A673 (cell line): ENCODE measurements around the gene SLC35F6. TPM values are rescaled to one million over a fixed set of nuclear protein-coding genes. Genes with fewer than 3 reads are reported as not detected.

Experiments used
- BruUV-seq: library from RNA; stranded (reverse); fragments of 400-500 nt; replicated peaks from 2 replicates; lab custom pipeline; 2021; lab: Mats Ljungman, UMichigan
- CTCF ChIA-PET: fragments of 300-600 bp; sonication (Branson Sonifier 250); formaldehyde crosslinking; loops from one replicate; lab custom pipeline; 2022; ENCODE audit warnings: antibody characterized with exemption; lab: Charles Lee
- POLR2A ChIA-PET: fragments of 300-600 bp; sonication (Branson Sonifier 250); formaldehyde crosslinking; loops from one replicate; lab custom pipeline; 2022; ENCODE audit warnings: antibody characterized with exemption; ENCODE audit not compliant: low non-redundant PET; lab: Charles Lee
- DNase-seq: peaks from one replicate; pipeline ENCODE4 v3.0.0-alpha.2; 2015; ENCODE audit warnings: low spot score
- H3K27ac ChIP-seq: fragments of 200-600 bp; sonication (generic); 2 replicates; pipeline ENCODE4 v1.5.1; 2016; ENCODE audit warnings: mixed run types, low read depth, mild to moderate bottlenecking, mixed read lengths, antibody characterized with exemption, low read length; ENCODE audit not compliant: poor library complexity, severe bottlenecking
- H3K27me3 ChIP-seq: fragments of 200-600 bp; sonication (generic); replicated peaks from 2 replicates; pipeline ENCODE4 v1.6.1; 2017; ENCODE audit warnings: mixed run types, low read depth, mild to moderate bottlenecking, mixed read lengths, antibody characterized with exemption, low read length; ENCODE audit not compliant: insufficient read depth, poor library complexity
- H3K36me3 ChIP-seq: fragments of 200-600 bp; sonication (generic); 2 replicates; pipeline ENCODE4 v1.6.1; 2016; ENCODE audit warnings: mixed run types, mild to moderate bottlenecking, mixed read lengths, antibody characterized with exemption, low read length; ENCODE audit not compliant: insufficient read depth, poor library complexity, severe bottlenecking
- H3K4me1 ChIP-seq: fragments of 200-600 bp; sonication (generic); 2 replicates; pipeline ENCODE4 v1.6.1; 2017; ENCODE audit warnings: mixed run types, mild to moderate bottlenecking, mixed read lengths, antibody characterized with exemption, low read length; ENCODE audit not compliant: insufficient read depth, poor library complexity, severe bottlenecking
- H3K4me3 ChIP-seq: fragments of 200-600 bp; sonication (generic); 2 replicates; pipeline ENCODE4 v1.5.1; 2016; ENCODE audit warnings: low read depth, mixed run types, mild to moderate bottlenecking, mixed read lengths, low read length; ENCODE audit not compliant: poor library complexity, severe bottlenecking
- H3K9me3 ChIP-seq: fragments of 200-600 bp; sonication (generic); 2 replicates; pipeline ENCODE4 v1.6.1; 2016; ENCODE audit warnings: mixed run types, low read depth, mild to moderate bottlenecking, mixed read lengths, antibody characterized with exemption, low read length; ENCODE audit not compliant: poor library complexity, severe bottlenecking
- EZH2 ChIP-seq: fragments of 200-600 bp; sonication (generic); IDR thresholded peaks from 2 replicates; pipeline ENCODE4 v1.6.1; 2017; ENCODE audit warnings: borderline replicate concordance, low read depth, mild to moderate bottlenecking, mixed read lengths, antibody characterized with exemption, low read length; ENCODE audit not compliant: poor library complexity, severe bottlenecking
- intact Hi-C: fragments of 100-400 bp; cut with micrococcal nuclease; formaldehyde crosslinking; loops from one replicate; pipeline ENCODE4 v1.10.0; 2022; ENCODE audit not compliant: unreplicated experiment
- total RNA-seq: library from RNA; stranded (reverse); gene quantifications from 2 replicates; pipeline ENCODE4 v1.2.3, GENCODE V29; 2021
- TF ChIP-seq, protein P1 (sequence below): fragments of 300-800, 200-600 bp; sonication (generic); conservative IDR thresholded peaks from 2 replicates; pipeline ENCODE4 v1.5.1; 2017; ENCODE audit warnings: low read depth, mild to moderate bottlenecking, antibody characterized with exemption, low read length, moderate library complexity, mixed read lengths

Gene SLC35F6
- total RNA-seq, 1 experiment from 2014 or later = 33.2 TPM

DNA sequence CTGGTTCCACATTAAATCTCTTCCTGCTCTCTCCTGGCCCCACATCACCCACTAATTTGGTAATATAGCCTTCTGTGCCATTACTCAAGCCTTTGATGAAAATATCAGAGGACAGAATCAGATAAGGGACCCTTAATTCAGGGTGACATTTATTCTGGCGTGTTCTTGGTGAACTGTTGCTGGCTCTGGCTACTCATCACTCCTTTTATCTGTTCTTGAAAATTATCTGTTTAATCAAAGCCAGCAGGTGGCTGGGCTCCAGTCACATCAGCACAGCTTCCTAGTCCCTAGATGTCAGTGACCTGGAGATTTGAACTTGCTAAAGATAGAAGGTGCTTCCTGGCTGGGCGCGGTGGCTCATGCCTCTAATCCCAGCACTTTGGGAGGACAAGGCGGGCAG, 26.9 kb upstream of the SLC35F6 start:
- POLR2A ChIA-PET = no interaction called here
- H3K27me3 ChIP-seq = no peaks in the 10 kb centered on the region
- H3K9me3 ChIP-seq = no peaks in the 10 kb centered on the region
- no peak for DNase-seq
- no peak overlapping the region for H3K4me3 ChIP-seq
- H3K27ac ChIP-seq = no peak overlapping the region
- CTCF ChIA-PET = no interaction called here
- no peaks in the 10 kb centered on the region for H3K36me3 ChIP-seq
- BruUV-seq = no TSS peak
- H3K4me1 ChIP-seq = no peaks in the 10 kb centered on the region
- TF ChIP-seq, protein P1, sequence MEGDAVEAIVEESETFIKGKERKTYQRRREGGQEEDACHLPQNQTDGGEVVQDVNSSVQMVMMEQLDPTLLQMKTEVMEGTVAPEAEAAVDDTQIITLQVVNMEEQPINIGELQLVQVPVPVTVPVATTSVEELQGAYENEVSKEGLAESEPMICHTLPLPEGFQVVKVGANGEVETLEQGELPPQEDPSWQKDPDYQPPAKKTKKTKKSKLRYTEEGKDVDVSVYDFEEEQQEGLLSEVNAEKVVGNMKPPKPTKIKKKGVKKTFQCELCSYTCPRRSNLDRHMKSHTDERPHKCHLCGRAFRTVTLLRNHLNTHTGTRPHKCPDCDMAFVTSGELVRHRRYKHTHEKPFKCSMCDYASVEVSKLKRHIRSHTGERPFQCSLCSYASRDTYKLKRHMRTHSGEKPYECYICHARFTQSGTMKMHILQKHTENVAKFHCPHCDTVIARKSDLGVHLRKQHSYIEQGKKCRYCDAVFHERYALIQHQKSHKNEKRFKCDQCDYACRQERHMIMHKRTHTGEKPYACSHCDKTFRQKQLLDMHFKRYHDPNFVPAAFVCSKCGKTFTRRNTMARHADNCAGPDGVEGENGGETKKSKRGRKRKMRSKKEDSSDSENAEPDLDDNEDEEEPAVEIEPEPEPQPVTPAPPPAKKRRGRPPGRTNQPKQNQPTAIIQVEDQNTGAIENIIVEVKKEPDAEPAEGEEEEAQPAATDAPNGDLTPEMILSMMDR = no peak
- no peak for TF ChIP-seq EZH2
- intact Hi-C loops = no loop called here

DNA sequence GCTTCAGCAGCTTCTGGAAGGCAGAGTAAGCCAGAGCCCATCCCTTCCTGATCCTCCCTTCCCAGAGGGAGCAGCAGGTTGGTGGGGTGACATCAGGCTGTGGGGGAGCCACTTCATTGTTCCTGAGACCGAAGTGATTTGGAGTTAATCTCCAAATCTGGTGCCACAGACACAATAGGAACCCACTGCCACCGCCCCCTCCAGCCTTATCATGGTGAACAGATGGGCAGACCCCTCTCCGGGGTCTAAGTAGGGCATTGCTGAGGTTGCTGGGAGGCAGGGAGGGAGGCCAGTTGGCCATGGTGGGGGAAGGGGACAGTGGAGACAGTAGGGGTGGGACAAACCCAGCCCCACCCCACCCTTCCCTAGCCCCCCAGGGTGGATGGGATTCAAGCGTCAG, 25.6 kb upstream of the SLC35F6 start:
- Histone ChIP-seq H3K4me1 (no peaks in the 10 kb centered on the region), H3K27ac (no peak overlapping the region), H3K9me3 (no peaks in the 10 kb centered on the region), H3K4me3 (no peak overlapping the region), H3K36me3 (no peaks in the 10 kb centered on the region), H3K27me3 (no peaks in the 10 kb centered on the region)
- BruUV-seq = no TSS peak
- no peak for DNase-seq
- ChIA-PET POLR2A (no interaction called here), CTCF (no interaction called here)
- intact Hi-C loops = no loop called here
- TF ChIP-seq, protein P1 = no peak
- no peak for TF ChIP-seq EZH2

DNA sequence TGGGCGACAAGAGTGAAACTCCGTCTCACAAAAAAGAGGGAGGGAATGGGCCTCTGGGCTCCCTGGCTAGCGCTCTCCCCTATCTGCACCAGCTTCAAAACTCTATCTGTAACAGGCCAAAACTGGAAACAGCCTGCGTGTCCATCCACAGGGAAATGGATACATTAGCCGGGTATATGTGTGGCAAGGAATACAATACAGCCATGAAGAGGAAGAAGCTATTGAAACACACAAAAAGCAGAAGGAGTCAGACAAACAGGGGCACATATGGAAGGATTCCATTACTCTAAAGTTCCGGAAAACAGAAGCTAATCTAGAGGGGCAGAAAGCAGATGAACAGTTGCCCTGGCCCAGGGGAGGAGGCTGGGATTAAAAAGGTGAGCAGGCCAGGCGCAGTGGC, 24.6 kb upstream of the SLC35F6 start:
- CTCF ChIA-PET = interaction anchor here (1.2 kb wide), 1 partner anchor 134 kb away, joined by 13 read pairs; no protein-coding TSS in a partner anchor

More for the DNA sequence above, 24.6 kb upstream of the SLC35F6 start:
- H3K9me3 ChIP-seq = no peaks in the 10 kb centered on the region
- H3K4me1 ChIP-seq = no peaks in the 10 kb centered on the region
- no peaks in the 10 kb centered on the region for H3K27me3 ChIP-seq
- no peak overlapping the region for H3K27ac ChIP-seq
- intact Hi-C loops = no loop called here
- POLR2A ChIA-PET = no interaction called here
- no peaks in the 10 kb centered on the region for H3K36me3 ChIP-seq
- H3K4me3 ChIP-seq = no peak overlapping the region
- no TSS peak for BruUV-seq
- TF ChIP-seq, protein P1 = no peak
- no peak for TF ChIP-seq EZH2
- no peak for DNase-seq
